ENCODE measurements around the gene ELL. TPM values are rescaled to one million over a fixed set of nuclear protein-coding genes. Genes with fewer than 3 reads are reported as not detected.

The ELL gene
- total RNA-seq, 2 donors from 2014 or later = 10.7 to 44.4 TPM

DNA sequence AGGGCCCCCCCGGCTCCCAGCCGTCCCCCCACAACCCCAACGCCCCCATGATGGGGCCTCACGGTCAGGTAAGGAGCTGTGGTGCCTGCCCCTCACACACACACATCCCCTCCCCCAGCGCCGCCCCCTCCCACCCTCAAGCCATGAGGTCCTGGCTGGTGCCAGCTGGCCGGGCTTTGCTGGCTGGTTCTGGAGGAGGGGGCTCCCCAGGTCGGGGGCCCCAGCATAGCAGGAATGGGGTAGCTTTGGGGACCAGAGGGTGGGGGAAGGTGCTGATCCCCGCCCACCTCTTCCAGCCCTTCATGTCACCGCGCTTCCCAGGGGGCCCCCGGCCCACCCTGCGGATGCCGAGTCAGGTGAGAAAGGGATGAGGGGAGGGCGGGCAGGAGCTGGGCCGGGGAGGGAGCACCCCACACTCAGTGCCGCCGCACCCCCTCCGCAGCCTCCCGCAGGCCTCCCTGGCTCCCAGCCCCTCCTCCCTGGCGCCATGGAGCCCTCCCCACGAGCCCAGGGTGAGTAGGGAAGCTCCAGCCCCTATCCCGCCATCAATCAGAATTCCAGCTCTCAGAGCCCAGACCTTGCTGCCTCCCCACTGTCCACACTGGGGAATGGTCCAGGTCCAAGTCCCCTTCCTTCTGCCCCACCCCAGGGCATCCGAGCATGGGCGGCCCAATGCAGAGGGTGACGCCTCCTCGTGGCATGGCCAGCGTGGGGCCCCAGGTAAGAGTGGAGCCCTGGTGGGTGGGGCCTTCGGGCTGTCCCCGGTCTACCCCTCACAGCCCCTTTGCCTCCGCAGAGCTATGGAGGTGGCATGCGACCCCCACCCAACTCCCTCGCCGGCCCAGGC lies 90.3 kb downstream of the ELL start:
- Histone ChIP-seq H3K4me3 (no peak overlapping the region), H3K9me3 (no peaks in the 10 kb centered on the region), H3K36me3 (no peaks in the 10 kb centered on the region), H3K27ac (no peak overlapping the region), H3K4me1 (replicated peaks) (no peaks in the 10 kb centered on the region), H3K27me3 (replicated peaks; ENCODE audit: insufficient read depth) (no peaks in the 10 kb centered on the region)
- no peak for DNase-seq (ENCODE audit: low spot score)
- 72% methylated on average over 30 of the region's 34 CpGs for WGBS
- intact Hi-C loops (cut with DNase I) = no loop called here
- TF ChIP-seq, protein P1, sequence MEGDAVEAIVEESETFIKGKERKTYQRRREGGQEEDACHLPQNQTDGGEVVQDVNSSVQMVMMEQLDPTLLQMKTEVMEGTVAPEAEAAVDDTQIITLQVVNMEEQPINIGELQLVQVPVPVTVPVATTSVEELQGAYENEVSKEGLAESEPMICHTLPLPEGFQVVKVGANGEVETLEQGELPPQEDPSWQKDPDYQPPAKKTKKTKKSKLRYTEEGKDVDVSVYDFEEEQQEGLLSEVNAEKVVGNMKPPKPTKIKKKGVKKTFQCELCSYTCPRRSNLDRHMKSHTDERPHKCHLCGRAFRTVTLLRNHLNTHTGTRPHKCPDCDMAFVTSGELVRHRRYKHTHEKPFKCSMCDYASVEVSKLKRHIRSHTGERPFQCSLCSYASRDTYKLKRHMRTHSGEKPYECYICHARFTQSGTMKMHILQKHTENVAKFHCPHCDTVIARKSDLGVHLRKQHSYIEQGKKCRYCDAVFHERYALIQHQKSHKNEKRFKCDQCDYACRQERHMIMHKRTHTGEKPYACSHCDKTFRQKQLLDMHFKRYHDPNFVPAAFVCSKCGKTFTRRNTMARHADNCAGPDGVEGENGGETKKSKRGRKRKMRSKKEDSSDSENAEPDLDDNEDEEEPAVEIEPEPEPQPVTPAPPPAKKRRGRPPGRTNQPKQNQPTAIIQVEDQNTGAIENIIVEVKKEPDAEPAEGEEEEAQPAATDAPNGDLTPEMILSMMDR (IDR thresholded peaks at IDR 0.05) = no peak
- TF ChIP-seq POLR2A (IDR thresholded peaks at IDR 0.05) (no peak), POLR2AphosphoS5 (IDR thresholded peaks at IDR 0.05) (no peak)

DNA sequence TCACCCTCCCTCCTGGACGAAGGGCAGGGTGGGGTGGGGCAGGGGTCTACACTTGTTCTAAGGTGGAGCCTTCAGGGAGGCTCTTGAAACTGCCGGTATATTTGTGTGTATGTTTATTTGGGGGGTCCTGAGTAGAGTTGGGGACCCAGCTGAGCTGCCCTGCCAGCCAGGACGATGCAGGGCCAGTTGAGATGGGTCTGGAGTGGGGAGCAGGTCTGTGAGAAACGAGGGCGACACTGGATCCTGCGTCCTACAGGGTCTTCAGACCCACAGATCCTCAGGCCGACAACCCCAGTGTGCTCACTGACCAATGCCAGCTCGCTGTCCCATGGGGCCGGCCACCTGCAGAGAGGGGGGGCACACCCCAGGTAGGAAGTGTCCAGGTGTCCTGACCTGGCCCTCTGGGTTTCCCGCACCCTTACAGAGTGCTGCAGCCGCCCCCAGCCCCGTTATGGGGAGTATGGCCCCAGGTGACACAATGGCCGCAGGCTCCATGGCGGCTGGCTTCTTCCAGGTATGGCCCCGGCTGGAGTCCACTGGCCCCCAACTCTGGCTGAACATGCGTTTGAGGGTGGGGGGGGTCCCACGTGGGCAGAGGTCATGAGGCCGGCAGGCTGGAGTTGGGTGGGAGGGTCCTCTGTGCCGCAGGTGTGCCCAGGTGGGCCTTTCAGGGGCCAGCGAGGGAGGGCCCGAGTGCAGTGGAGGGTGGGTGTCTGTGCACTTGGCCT lies 91.3 kb downstream of the ELL start:
- H3K4me3 ChIP-seq = no peak overlapping the region
- intact Hi-C loops (cut with DNase I) = no loop called here
- H3K27me3 ChIP-seq (replicated peaks; ENCODE audit: insufficient read depth) = no peaks in the 10 kb centered on the region
- no peak overlapping the region for H3K27ac ChIP-seq
- no peaks in the 10 kb centered on the region for H3K4me1 ChIP-seq (replicated peaks)
- DNase-seq (ENCODE audit: low spot score) = no peak
- no peaks in the 10 kb centered on the region for H3K9me3 ChIP-seq
- 86% methylated on average over 20 of the region's 21 CpGs for WGBS
- no peaks in the 10 kb centered on the region for H3K36me3 ChIP-seq
- no peak for TF ChIP-seq POLR2AphosphoS5 (IDR thresholded peaks at IDR 0.05)

DNA sequence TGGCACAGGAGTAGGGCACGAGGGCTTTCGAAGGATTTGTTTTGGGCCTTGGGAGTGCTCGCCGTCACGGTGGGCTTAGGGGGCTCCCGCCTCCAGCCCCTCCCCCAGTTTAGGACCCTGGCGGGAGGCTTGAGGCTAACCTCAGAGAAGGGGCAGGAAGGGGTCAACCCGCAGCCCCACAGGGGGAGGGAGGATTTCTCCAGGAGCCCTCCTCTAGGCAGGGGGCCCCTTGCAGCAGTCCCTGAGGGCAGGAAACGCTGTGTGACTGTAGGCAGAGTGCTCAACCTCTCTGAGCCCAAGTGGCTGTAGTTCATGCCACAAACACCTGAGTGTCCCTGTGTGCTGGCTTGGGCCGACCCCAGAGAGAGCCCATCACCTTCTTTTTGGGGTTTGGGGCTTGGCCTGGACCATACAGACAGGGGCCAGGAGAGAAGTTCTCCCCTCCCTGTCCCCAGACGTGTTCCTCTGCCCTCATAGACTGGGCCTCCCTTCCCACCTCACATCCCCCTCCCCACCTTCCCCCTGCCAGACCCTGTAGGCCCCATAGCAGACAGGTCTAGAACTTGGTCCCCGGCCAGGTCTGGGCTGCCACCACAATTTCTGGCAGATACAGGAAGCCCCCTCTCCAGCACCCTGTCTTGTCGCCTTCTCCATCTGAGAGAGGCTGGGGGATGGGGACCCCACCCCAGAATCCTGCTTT lies 92.0 kb downstream of the ELL start:
- no peak for TF ChIP-seq POLR2AphosphoS5 (IDR thresholded peaks at IDR 0.05)
- TF ChIP-seq, protein P1 (IDR thresholded peaks at IDR 0.05) = no peak
- no peak for TF ChIP-seq POLR2A (IDR thresholded peaks at IDR 0.05)
- no peak overlapping the region for H3K4me3 ChIP-seq
- DNase-seq (ENCODE audit: low spot score) = no peak
- H3K9me3 ChIP-seq = no peaks in the 10 kb centered on the region
- H3K4me1 ChIP-seq (replicated peaks) = no peaks in the 10 kb centered on the region
- 48% methylated on average over 13 of the region's 13 CpGs for WGBS
- intact Hi-C loops (cut with DNase I) = no loop called here
- no peaks in the 10 kb centered on the region for H3K36me3 ChIP-seq
- H3K27me3 ChIP-seq (replicated peaks; ENCODE audit: insufficient read depth) = no peaks in the 10 kb centered on the region
- H3K27ac ChIP-seq = peak overlapping the region in 1 of 2 donors; percentile 41

DNA sequence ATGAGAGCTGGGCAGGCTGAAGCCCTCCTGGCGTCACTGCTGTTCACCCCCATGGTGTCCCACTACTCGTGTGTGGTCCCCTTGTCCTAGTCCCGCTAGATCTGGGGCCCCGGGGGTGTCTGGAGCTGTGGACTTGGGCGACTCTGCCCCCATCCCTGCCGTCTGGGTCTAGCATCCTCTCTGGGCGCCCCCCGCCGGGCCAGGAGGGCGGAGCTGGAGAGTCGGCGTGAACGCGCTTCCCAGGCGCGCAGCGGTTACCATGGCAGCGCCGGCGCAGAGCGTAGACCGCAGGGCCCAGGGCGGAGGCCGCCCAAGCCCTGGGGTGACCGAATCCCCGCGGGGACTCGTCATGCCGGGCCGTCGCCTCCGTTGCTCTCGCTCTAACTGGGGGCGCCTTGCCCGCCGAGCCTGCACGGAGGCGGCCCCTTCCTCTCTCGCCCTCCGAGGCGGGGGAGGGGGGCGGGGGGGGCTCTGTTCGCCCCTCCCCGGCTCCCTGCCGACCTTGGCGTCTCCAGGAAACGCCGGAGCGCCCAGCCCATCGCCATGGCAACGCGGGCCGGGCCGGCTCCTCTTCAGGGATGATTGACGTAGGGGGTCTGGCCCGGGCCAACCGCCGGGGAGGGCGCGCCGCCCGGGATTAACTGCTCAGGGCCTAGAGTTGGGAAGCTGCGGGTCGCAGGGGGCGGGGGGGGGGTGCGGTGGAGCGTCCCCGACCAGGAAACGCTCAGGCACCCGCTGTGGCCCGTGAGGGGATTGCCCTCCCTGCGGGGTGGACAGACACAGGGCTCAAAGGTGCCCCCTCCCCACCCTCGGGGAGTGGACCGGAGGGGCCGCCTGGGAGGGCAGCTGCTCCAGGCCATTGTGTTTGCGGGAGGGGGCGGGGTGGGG lies 92.8 kb downstream of the ELL start:
- intact Hi-C loops (cut with DNase I) = no loop called here
- Histone ChIP-seq H3K4me1 (replicated peaks) (no peaks in the 10 kb centered on the region), H3K9me3 (no peaks in the 10 kb centered on the region), H3K4me3 (peak overlapping the region; percentile 30 to 35), H3K27ac (peak overlapping the region; percentile 41 to 74), H3K36me3 (no peaks in the 10 kb centered on the region), H3K27me3 (replicated peaks; ENCODE audit: insufficient read depth) (no peaks in the 10 kb centered on the region)
- no peak for DNase-seq (ENCODE audit: low spot score)
- 5% methylated on average over 64 of the region's 77 CpGs for WGBS
- TF ChIP-seq POLR2A (IDR thresholded peaks at IDR 0.05) = no peak
- TF ChIP-seq, protein P1 (IDR thresholded peaks at IDR 0.05) = peak in 1 of 4 experiments; percentile 6
- no peak for TF ChIP-seq POLR2AphosphoS5 (IDR thresholded peaks at IDR 0.05)
